Prostate gland (tissue), 2 donors: ENCODE data around the gene CCK. TPM values are rescaled to one million over a fixed set of nuclear protein-coding genes. Genes with fewer than 3 reads are reported as not detected.

Experiments used
- DNase-seq: peaks from one replicate; pipeline ENCODE4 v3.0.0-alpha.2; 2019; ENCODE audit warnings: low spot score
- H3K27ac ChIP-seq, 2 donors: fragments of 200-600 bp; sonication (generic); 2 replicates each; pipeline ENCODE4 v1.5.1; 2017 to 2019
- H3K27me3 ChIP-seq: fragments of 200-600 bp; sonication (generic); replicated peaks from 2 replicates; pipeline ENCODE4 v1.5.1; 2019; ENCODE audit not compliant: insufficient read depth
- H3K36me3 ChIP-seq, 2 donors: fragments of 200-600 bp; sonication (generic); 1 replicate in 1 of 2; 2 replicates in 1 of 2; pipeline versions ENCODE4 v1.5.1 to v1.8.1; 2017 to 2019
- H3K4me1 ChIP-seq: fragments of 200-600 bp; sonication (generic); replicated peaks from 2 replicates; pipeline ENCODE4 v1.5.1; 2019
- H3K4me3 ChIP-seq, 2 donors: fragments of 200-600 bp; sonication (generic); 2 replicates each; pipeline ENCODE4 v1.5.1; 2017 to 2019
- H3K9me3 ChIP-seq: fragments of 200-600 bp; sonication (generic); 2 replicates; pipeline ENCODE4 v1.5.1; 2017
- CTCF ChIP-seq, 4 experiments: fragments of 200-600 bp in 2 of 4; fragments of 450-650 bp in 2 of 4; sonication (generic) in 2 of 4; IDR thresholded peaks; 1 replicate in 3 of 4; 2 replicates in 1 of 4; pipeline ENCODE4 v1.5.1; 2016 to 2019; ENCODE audit warnings: antibody characterized with exemption in 4 of 4, mild to moderate bottlenecking in 2 of 4, moderate library complexity in 2 of 4
- POLR2A ChIP-seq: fragments of 450-650 bp; IDR thresholded peaks from one replicate; pipeline ENCODE4 v1.6.1; 2016; ENCODE audit warnings: antibody characterized with exemption, mild to moderate bottlenecking
- POLR2AphosphoS5 ChIP-seq: sonication (generic); formaldehyde crosslinking; IDR thresholded peaks from one replicate; pipeline ENCODE4 v1.6.1; 2017; ENCODE audit warnings: antibody characterized with exemption
- WGBS: methylation state at CpG from one replicate; pipeline ENCODE4 v1.1.5; 2018; 5-methylcytosine and 5-hydroxymethylcytosine counted together
- intact Hi-C: fragments of 100-400 bp; cut with DNase I; formaldehyde crosslinking; loops from one replicate; pipeline ENCODE4 v1.14.2; 2022
- total RNA-seq, 2 donors: library from RNA; depleted of rRNA; stranded (reverse); fragments of >200 nt; gene quantifications; one replicate each; pipeline ENCODE4 v1.1.0, GENCODE V29; 2016

Gene CCK
- total RNA-seq, 2 donors from 2014 or later, result 3.0 to 50.7 TPM

- no peak overlapping the region for H3K4me3 ChIP-seq
- TF ChIP-seq CTCF (IDR thresholded peaks at IDR 0.05), result no peak
- TF ChIP-seq POLR2A, result no peak
- no peak for TF ChIP-seq POLR2AphosphoS5
- peak overlapping the region in 1 of 2 donors; percentile 38 for H3K27ac ChIP-seq
- H3K9me3 ChIP-seq, result no peaks in the 10 kb centered on the region
- no peaks in the 10 kb centered on the region for H3K36me3 ChIP-seq
- no peaks in the 10 kb centered on the region for H3K27me3 ChIP-seq
- H3K4me1 ChIP-seq, result no peaks in the 10 kb centered on the region
- intact Hi-C loops, result no loop called here
- no peak for DNase-seq
- WGBS, result 84% methylated on average over 1 of the region's 1 CpG
Observed at GRCh38 chr3:42256135-42256819, 9.7 kb downstream of the CCK start.

GRCh38 chr3:42254566-42254965 is 11.4 kb downstream of the CCK start:
- TF ChIP-seq POLR2AphosphoS5 (peak; percentile 86), CTCF (IDR thresholded peaks at IDR 0.05) (no peak)
- H3K36me3 ChIP-seq, result no peaks in the 10 kb centered on the region
- no peak overlapping the region for H3K4me3 ChIP-seq
- no peaks in the 10 kb centered on the region for H3K4me1 ChIP-seq
- peak; percentile 62 for DNase-seq
- H3K27ac ChIP-seq, result peak overlapping the region; percentile 46 to 66
- no peaks in the 10 kb centered on the region for H3K9me3 ChIP-seq
- intact Hi-C loops, result no loop called here
- WGBS, result 51% methylated on average over 3 of the region's 3 CpGs
- H3K27me3 ChIP-seq, result no peaks in the 10 kb centered on the region

- H3K4me1 ChIP-seq, result no peaks in the 10 kb centered on the region
- no peak overlapping the region for H3K27ac ChIP-seq
- no peaks in the 10 kb centered on the region for H3K36me3 ChIP-seq
- no peaks in the 10 kb centered on the region for H3K27me3 ChIP-seq
- WGBS, result 100% methylated on average over 1 of the region's 1 CpG
- intact Hi-C loops, result no loop called here
- H3K9me3 ChIP-seq, result no peaks in the 10 kb centered on the region
- H3K4me3 ChIP-seq, result no peak overlapping the region
- no peak for TF ChIP-seq POLR2A
- no peak for TF ChIP-seq CTCF (IDR thresholded peaks at IDR 0.05)
- no peak for TF ChIP-seq POLR2AphosphoS5
- DNase-seq, result no peak
Observed at GRCh38 chr3:42250761-42251160, 15.2 kb downstream of the CCK start.

GRCh38 chr3:42247576-42248027 is 18.4 kb downstream of the CCK start:
- Histone ChIP-seq H3K36me3 (no peaks in the 10 kb centered on the region), H3K9me3 (no peaks in the 10 kb centered on the region), H3K4me1 (no peaks in the 10 kb centered on the region), H3K4me3 (peak overlapping the region; percentile 9 to 22), H3K27ac (peak overlapping the region; percentile 50 to 54), H3K27me3 (no peaks in the 10 kb centered on the region)
- WGBS, result 2% methylated on average over 9 of the region's 9 CpGs
- intact Hi-C loops, result loop anchor here (5.0 kb wide), 1 partner anchor 195 kb away; no protein-coding TSS in a partner anchor
- TF ChIP-seq POLR2A (no peak), CTCF (IDR thresholded peaks at IDR 0.05) (peak; percentile 59 to 91 (median 80)), POLR2AphosphoS5 (peak; percentile 73)
- peak; percentile 73 for DNase-seq

- Histone ChIP-seq H3K4me1 (no peaks in the 10 kb centered on the region), H3K27me3 (no peaks in the 10 kb centered on the region), H3K36me3 (no peaks in the 10 kb centered on the region), H3K9me3 (no peaks in the 10 kb centered on the region), H3K4me3 (no peak overlapping the region), H3K27ac (no peak overlapping the region)
- 53% methylated on average over 1 of the region's 1 CpG for WGBS
- TF ChIP-seq POLR2AphosphoS5, result no peak
- TF ChIP-seq CTCF (IDR thresholded peaks at IDR 0.05), result no peak
- TF ChIP-seq POLR2A, result no peak
- DNase-seq, result no peak
- intact Hi-C loops, result loop anchor here (5.0 kb wide), 1 partner anchor 196 kb away; no protein-coding TSS in a partner anchor
Observed at GRCh38 chr3:42246091-42246490, 19.9 kb downstream of the CCK start.
